ENCODE results near the gene MIR17HG. TPM values are rescaled to one million over a fixed set of nuclear protein-coding genes. Genes with fewer than 3 reads are reported as not detected.
A peak's percentile ranks its signal among the peaks of the same experiment; 100 is the strongest.

The MIR17HG gene
- total and polyA plus RNA-seq, 2 donors (not counting 1 experiment from before 2014, with no cell fraction given): 0.42 to 3.3 TPM

GRCh38 chr13:91398413-91399188, 51.1 kb downstream of the MIR17HG start, which contains the start of gene GPC5:
Gene GPC5 (plus strand): TSS chr13:91398621.
- Histone ChIP-seq H3K4me3 (replicated peaks in 1 of 4; ENCODE audit: control extremely low read depth in 1 of 4, insufficient read depth in 1 of 4, low read depth in 3 of 4, low read length in 4 of 4) (peak within 1 kb of the TSS; percentile 34 to 56 (median 43)), H3K4me2 (ENCODE audit: extremely low read depth, insufficient read depth, low read length) (peak within 1 kb of the TSS; percentile 90), H3K4me1 (ENCODE audit: control insufficient read depth, extremely low read depth, insufficient read depth, low read length) (no peaks in the 10 kb centered on the region), H4K20me1 (ENCODE audit: control insufficient read depth, extremely low read depth, insufficient read depth, low read length) (no peaks in the 10 kb centered on the region), H2AFZ (ENCODE audit: low read length) (peak within 1 kb of the TSS; percentile 43), H3K9me3 (ENCODE audit: control insufficient read depth, insufficient read depth, low read depth, low read length) (no peaks in the 10 kb centered on the region), H3K36me3 (ENCODE audit: control insufficient read depth, insufficient read depth, low read length) (no peaks in the 10 kb centered on the region), H3K27ac (ENCODE audit: insufficient read depth, low read length) (no peak within 1 kb of the TSS), H3K79me2 (ENCODE audit: control insufficient read depth, insufficient read depth, low read length) (no peaks in the 10 kb centered on the region), H3K9ac (ENCODE audit: insufficient read depth, low read length) (no peak within 1 kb of the TSS), H3K27me3 (ENCODE audit: control insufficient read depth, insufficient read depth, low read length) (peaks cover 12% of the 10 kb centered on the region)
- peak; percentile 54 to 56 for DNase-seq (ENCODE audit: low read depth in 2 of 2)
- no peak for TF ChIP-seq CTCF (conservative IDR thresholded peaks at IDR 0.05 in 1 of 2, IDR thresholded peaks at IDR 0.05 in 1 of 2; ENCODE audit: low read depth in 1 of 2, low read length in 2 of 2)
- no peak for TF ChIP-seq EZH2 (IDR thresholded peaks at IDR 0.05; ENCODE audit: low read length, missing control alignments)

- DNase-seq (ENCODE audit: low read depth in 2 of 2): no peak
- H3K4me1 ChIP-seq (ENCODE audit: control insufficient read depth, extremely low read depth, insufficient read depth, low read length): no peaks in the 10 kb centered on the region
- no peaks in the 10 kb centered on the region for H4K20me1 ChIP-seq (ENCODE audit: control insufficient read depth, extremely low read depth, insufficient read depth, low read length)
- H3K4me3 ChIP-seq (replicated peaks in 1 of 4; ENCODE audit: control extremely low read depth in 1 of 4, insufficient read depth in 1 of 4, low read depth in 3 of 4, low read length in 4 of 4): peak overlapping the region in 2 of 4 experiments; percentile 49 to 56
- no peak overlapping the region for H2AFZ ChIP-seq (ENCODE audit: low read length)
- H3K9ac ChIP-seq (ENCODE audit: insufficient read depth, low read length): no peak overlapping the region
- peaks cover 12% of the 10 kb centered on the region for H3K27me3 ChIP-seq (ENCODE audit: control insufficient read depth, insufficient read depth, low read length)
- no peaks in the 10 kb centered on the region for H3K36me3 ChIP-seq (ENCODE audit: control insufficient read depth, insufficient read depth, low read length)
- H3K9me3 ChIP-seq (ENCODE audit: control insufficient read depth, insufficient read depth, low read depth, low read length): no peaks in the 10 kb centered on the region
- no peaks in the 10 kb centered on the region for H3K79me2 ChIP-seq (ENCODE audit: control insufficient read depth, insufficient read depth, low read length)
- H3K27ac ChIP-seq (ENCODE audit: insufficient read depth, low read length): no peak overlapping the region
- peak overlapping the region; percentile 90 for H3K4me2 ChIP-seq (ENCODE audit: extremely low read depth, insufficient read depth, low read length)
- no peak for TF ChIP-seq EZH2 (IDR thresholded peaks at IDR 0.05; ENCODE audit: low read length, missing control alignments)
- no peak for TF ChIP-seq CTCF (conservative IDR thresholded peaks at IDR 0.05 in 1 of 2, IDR thresholded peaks at IDR 0.05 in 1 of 2; ENCODE audit: low read depth in 1 of 2, low read length in 2 of 2)
Observed at GRCh38 chr13:91399189-91400062, 51.9 kb downstream of the MIR17HG start.

GRCh38 chr13:91400063-91400399, 52.5 kb downstream of the MIR17HG start:
- H2AFZ ChIP-seq (ENCODE audit: low read length): no peak overlapping the region
- H3K4me1 ChIP-seq (ENCODE audit: control insufficient read depth, extremely low read depth, insufficient read depth, low read length): no peaks in the 10 kb centered on the region
- no peaks in the 10 kb centered on the region for H3K79me2 ChIP-seq (ENCODE audit: control insufficient read depth, insufficient read depth, low read length)
- no peak overlapping the region for H3K4me3 ChIP-seq (replicated peaks in 1 of 4; ENCODE audit: control extremely low read depth in 1 of 4, insufficient read depth in 1 of 4, low read depth in 3 of 4, low read length in 4 of 4)
- no peaks in the 10 kb centered on the region for H3K36me3 ChIP-seq (ENCODE audit: control insufficient read depth, insufficient read depth, low read length)
- H3K9me3 ChIP-seq (ENCODE audit: control insufficient read depth, insufficient read depth, low read depth, low read length): no peaks in the 10 kb centered on the region
- H3K4me2 ChIP-seq (ENCODE audit: extremely low read depth, insufficient read depth, low read length): no peak overlapping the region
- TF ChIP-seq EZH2 (IDR thresholded peaks at IDR 0.05; ENCODE audit: low read length, missing control alignments) (no peak), CTCF (conservative IDR thresholded peaks at IDR 0.05 in 1 of 2, IDR thresholded peaks at IDR 0.05 in 1 of 2; ENCODE audit: low read depth in 1 of 2, low read length in 2 of 2) (no peak)
- DNase-seq (ENCODE audit: low read depth in 2 of 2): no peak
- no peak overlapping the region for H3K27ac ChIP-seq (ENCODE audit: insufficient read depth, low read length)
- peaks cover 12% of the 10 kb centered on the region for H3K27me3 ChIP-seq (ENCODE audit: control insufficient read depth, insufficient read depth, low read length)
- H4K20me1 ChIP-seq (ENCODE audit: control insufficient read depth, extremely low read depth, insufficient read depth, low read length): no peaks in the 10 kb centered on the region
- no peak overlapping the region for H3K9ac ChIP-seq (ENCODE audit: insufficient read depth, low read length)

Measured in fibroblast of lung (primary cell).